Esophagus squamous epithelium (tissue), 5 donors: ENCODE measurements around the gene MINDY1. TPM values are rescaled to one million over a fixed set of nuclear protein-coding genes. Genes with fewer than 3 reads are reported as not detected.

ENCODE experiments used
- DNase-seq: peaks from one replicate; lab custom pipeline; 2025; lab: John Stamatoyannopoulos, UW
- H3K27ac ChIP-seq, 4 donors: fragments of 200-600 bp; sonication (generic); one replicate each; pipeline ENCODE4 v1.5.1; 2016 to 2019; ENCODE audit warnings: mild to moderate bottlenecking in 1 of 4
- H3K27me3 ChIP-seq, 4 donors: fragments of 200-600 bp; sonication (generic); 1 replicate in 3 of 4; 2 replicates in 1 of 4; pipeline versions ENCODE4 v1.5.1 to v1.6.0; 2017 to 2021; ENCODE audit warnings: antibody characterized with exemption in 1 of 4
- H3K36me3 ChIP-seq, 3 donors: fragments of 200-600 bp; sonication (generic); one replicate each; pipeline ENCODE4 v1.5.1; 2016 to 2019
- H3K4me1 ChIP-seq, 3 donors: fragments of 200-600 bp; sonication (generic); one replicate each; pipeline ENCODE4 v1.5.1; 2017 to 2019
- H3K4me3 ChIP-seq, 4 donors: fragments of 200-600 bp; sonication (generic); 1 replicate in 3 of 4; 2 replicates in 1 of 4; pipeline ENCODE4 v1.5.1; 2016 to 2019; ENCODE audit warnings: mild to moderate bottlenecking in 2 of 4, moderate library complexity in 1 of 4
- H3K9me3 ChIP-seq, 3 donors: fragments of 200-600 bp; sonication (generic); one replicate each; pipeline ENCODE4 v1.5.1; 2016 to 2019
- CTCF ChIP-seq, 6 experiments: fragments of 450-650 bp in 4 of 6; fragments of 200-600 bp in 2 of 6; sonication (generic) in 2 of 6; IDR thresholded peaks; one replicate each; pipeline ENCODE4 v1.5.1; 2016 to 2019; ENCODE audit warnings: antibody characterized with exemption in 6 of 6, mild to moderate bottlenecking in 4 of 6, moderate library complexity in 4 of 6
- POLR2A ChIP-seq, 4 donors: fragments of 450-650 bp; IDR thresholded peaks; one replicate each; pipeline ENCODE4 v1.6.1; 2017; ENCODE audit warnings: antibody characterized with exemption in 4 of 4, mild to moderate bottlenecking in 4 of 4, moderate library complexity in 3 of 4
- WGBS, 2 donors: methylation state at CpG; one replicate each; pipeline ENCODE4 v1.1.5; 2018; 5-methylcytosine and 5-hydroxymethylcytosine counted together
- intact Hi-C: fragments of 100-400 bp; cut with DNase I; formaldehyde crosslinking; loops from one replicate; pipeline ENCODE4 v1.15.0; 2022
- total RNA-seq, 4 donors: library from RNA; depleted of rRNA; stranded (reverse); fragments of >200 nt; gene quantifications; one replicate each; pipeline ENCODE4 v1.1.0, GENCODE V29; 2016
- donor health status: DM: yes; HTN: yes; CAD: no.

Gene MINDY1
- total RNA-seq, 4 donors from 2014 or later, result 25.4 to 52.5 (median 37.1) TPM

GRCh38 chr1:151009674-151010345 lies 3.1 kb upstream of the MINDY1 start:
- Histone ChIP-seq H3K36me3 (peaks cover 0 to 21% (median 0%) of the 10 kb centered on the region in 3 donors), H3K4me1 (peaks cover 32 to 77% (median 32%) of the 10 kb centered on the region in 3 donors), H3K27ac (peak overlapping the region in 3 of 4 donors; percentile 88 to 95 (median 93)), H3K9me3 (no peaks in the 10 kb centered on the region), H3K27me3 (no peaks in the 10 kb centered on the region), H3K4me3 (no peak overlapping the region)
- intact Hi-C loops, result no loop called here
- no peak for DNase-seq
- TF ChIP-seq POLR2A (IDR thresholded peaks at IDR 0.05) (no peak), CTCF (IDR thresholded peaks at IDR 0.05) (no peak)
- 93 to 94% methylated on average over 8 of the region's 8 CpGs for WGBS, 2 donors

- Histone ChIP-seq H3K27me3 (no peaks in the 10 kb centered on the region), H3K4me1 (peaks cover 33 to 83% (median 38%) of the 10 kb centered on the region in 3 donors), H3K9me3 (no peaks in the 10 kb centered on the region), H3K27ac (peak overlapping the region; percentile 88 to 95 (median 92)), H3K36me3 (peaks cover 0 to 21% (median 0%) of the 10 kb centered on the region in 3 donors), H3K4me3 (peak overlapping the region; percentile 59 to 86 (median 76))
- intact Hi-C loops, result no loop called here
- 34 to 49% methylated on average over 3 of the region's 3 CpGs for WGBS, 2 donors
- DNase-seq, result no peak
- TF ChIP-seq POLR2A (IDR thresholded peaks at IDR 0.05), result no peak
- TF ChIP-seq CTCF (IDR thresholded peaks at IDR 0.05), result no peak
These were observed 2.5 kb upstream of the MINDY1 start for GRCh38 chr1:151009206-151009587.

GRCh38 chr1:151008244-151009205 lies 1.8 kb upstream of the MINDY1 start, which contains the start of gene PRUNE1:
PRUNE1 (plus strand) TSS chr1:151008449; CDS start chr1:151008633, 184 bp downstream.
- Histone ChIP-seq H3K4me1 (peaks cover 40 to 90% (median 45%) of the 10 kb centered on the region in 3 donors), H3K27me3 (no peaks in the 10 kb centered on the region), H3K4me3 (peak within 1 kb of the TSS; percentile 62 to 86 (median 76)), H3K36me3 (peaks cover 0 to 16% (median 0%) of the 10 kb centered on the region in 3 donors), H3K27ac (peak within 1 kb of the TSS; percentile 88 to 95 (median 92)), H3K9me3 (no peaks in the 10 kb centered on the region)
- WGBS, 2 donors, result 0 to 1% methylated on average over 25 to 40 of the region's 69 CpGs
- TF ChIP-seq POLR2A (IDR thresholded peaks at IDR 0.05) (peak in 2 of 4 donors; percentile 46 to 71), CTCF (IDR thresholded peaks at IDR 0.05) (peak in 4 of 6 experiments; percentile 10 to 43 (median 40))
- intact Hi-C loops, result no loop called here
- DNase-seq, result peak; percentile 64

- WGBS, 2 donors, result 7 to 12% methylated on average over 4 of the region's 4 CpGs
- intact Hi-C loops, result no loop called here
- Histone ChIP-seq H3K4me1 (peaks cover 46 to 92% (median 51%) of the 10 kb centered on the region in 3 donors), H3K4me3 (peak overlapping the region in 3 of 4 donors; percentile 59 to 86 (median 85)), H3K36me3 (peaks cover 0 to 12% (median 0%) of the 10 kb centered on the region in 3 donors), H3K27me3 (no peaks in the 10 kb centered on the region), H3K9me3 (no peaks in the 10 kb centered on the region), H3K27ac (peak overlapping the region; percentile 88 to 95 (median 92))
- DNase-seq, result no peak
- TF ChIP-seq POLR2A (IDR thresholded peaks at IDR 0.05) (no peak), CTCF (IDR thresholded peaks at IDR 0.05) (no peak)
These were observed 1.1 kb upstream of the MINDY1 start for GRCh38 chr1:151007853-151008243.
